HEK293 (cell line): ENCODE results near the gene ENGASE.

ENCODE experiments used
- EGR2 ChIP-seq: fragments of 450-650 bp; formaldehyde crosslinking; IDR thresholded peaks from 2 replicates; pipeline ENCODE4 v1.5.1; 2016; ENCODE audit warnings: low read depth, missing biosample characterization, missing genetic modification characterization
- MYNN ChIP-seq: fragments of 450-650 bp; formaldehyde crosslinking; IDR thresholded peaks from 2 replicates; pipeline ENCODE4 v1.5.1; 2016; ENCODE audit warnings: missing biosample characterization, missing genetic modification characterization, borderline replicate concordance
- RBAK ChIP-seq: fragments of 450-650 bp; formaldehyde crosslinking; IDR thresholded peaks from 2 replicates; pipeline ENCODE4 v1.5.1; 2016; ENCODE audit warnings: missing biosample characterization, missing genetic modification characterization
- REPIN1 ChIP-seq: fragments of 450-650 bp; formaldehyde crosslinking; IDR thresholded peaks from 2 replicates; pipeline ENCODE4 v1.5.1; 2017; ENCODE audit warnings: missing biosample characterization, missing genetic modification characterization, low read depth
- SP2 ChIP-seq: fragments of 450-650 bp; formaldehyde crosslinking; IDR thresholded peaks from 2 replicates; pipeline ENCODE4 v1.5.1; 2016; ENCODE audit warnings: missing biosample characterization, missing genetic modification characterization
- ZBTB17 ChIP-seq: fragments of 450-650 bp; formaldehyde crosslinking; IDR thresholded peaks from 2 replicates; pipeline ENCODE4 v1.5.1; 2016; ENCODE audit warnings: missing biosample characterization, missing genetic modification characterization
- ZFHX2 ChIP-seq: fragments of 450-650 bp; formaldehyde crosslinking; conservative IDR thresholded peaks from 2 replicates; pipeline ENCODE4 v1.5.1; 2016; ENCODE audit warnings: missing biosample characterization, missing genetic modification characterization
- ZNF146 ChIP-seq: fragments of 450-650 bp; formaldehyde crosslinking; IDR thresholded peaks from 2 replicates; pipeline ENCODE4 v1.5.1; 2016; ENCODE audit warnings: missing biosample characterization, missing genetic modification characterization
- ZNF16 ChIP-seq: fragments of 450-650 bp; formaldehyde crosslinking; IDR thresholded peaks from 2 replicates; pipeline ENCODE4 v1.5.1; 2016; ENCODE audit warnings: low read depth, missing biosample characterization, missing genetic modification characterization
- ZNF394 ChIP-seq: fragments of 450-650 bp; formaldehyde crosslinking; IDR thresholded peaks from 2 replicates; pipeline ENCODE4 v1.5.1; 2016; ENCODE audit warnings: missing biosample characterization, missing genetic modification characterization, mild to moderate bottlenecking, moderate library complexity, borderline replicate concordance
- ZNF426 ChIP-seq: fragments of 450-650 bp; formaldehyde crosslinking; IDR thresholded peaks from 2 replicates; pipeline ENCODE4 v1.5.1; 2017; ENCODE audit warnings: missing biosample characterization, missing genetic modification characterization, mild to moderate bottlenecking, inconsistent platforms, moderate library complexity
- ZNF473 ChIP-seq: fragments of 450-650 bp; formaldehyde crosslinking; IDR thresholded peaks from 2 replicates; pipeline ENCODE4 v1.5.1; 2017; ENCODE audit warnings: missing biosample characterization, missing genetic modification characterization
- ZNF549 ChIP-seq: fragments of 450-650 bp; IDR thresholded peaks from 2 replicates; pipeline ENCODE4 v1.5.1; 2018; ENCODE audit warnings: missing biosample characterization, missing genetic modification characterization, mild to moderate bottlenecking, inconsistent platforms, moderate library complexity
- ZNF629 ChIP-seq: fragments of 450-650 bp; formaldehyde crosslinking; IDR thresholded peaks from 2 replicates; pipeline ENCODE4 v1.5.1; 2017; ENCODE audit warnings: missing biosample characterization, missing genetic modification characterization
- ZNF704 ChIP-seq: fragments of 450-650 bp; formaldehyde crosslinking; IDR thresholded peaks from 2 replicates; pipeline ENCODE4 v1.5.1; 2016; ENCODE audit warnings: missing biosample characterization, missing genetic modification characterization
- ZNF76 ChIP-seq: fragments of 450-650 bp; formaldehyde crosslinking; IDR thresholded peaks from 2 replicates; pipeline ENCODE4; 2016; ENCODE audit warnings: low read depth, missing biosample characterization, missing genetic modification characterization, borderline replicate concordance
- ZSCAN16 ChIP-seq: fragments of 450-650 bp; formaldehyde crosslinking; IDR thresholded peaks from 2 replicates; pipeline ENCODE4 v1.5.1; 2016; ENCODE audit warnings: missing biosample characterization, missing genetic modification characterization
- TF ChIP-seq, protein P1 (sequence below): fragments of 450-650 bp; formaldehyde crosslinking; IDR thresholded peaks from 2 replicates; pipeline ENCODE4 v1.5.1; 2016; ENCODE audit warnings: missing biosample characterization, missing genetic modification characterization, borderline replicate concordance
- TF ChIP-seq, protein P2 (sequence below): fragments of 450-650 bp; formaldehyde crosslinking; IDR thresholded peaks from 2 replicates; pipeline ENCODE4 v1.5.1; 2016; ENCODE audit warnings: missing biosample characterization, missing genetic modification characterization
- TF ChIP-seq, protein P3 (sequence below): fragments of 450-650 bp; formaldehyde crosslinking; IDR thresholded peaks from 2 replicates; pipeline ENCODE4 v1.5.1; 2016; ENCODE audit warnings: missing biosample characterization, missing genetic modification characterization

ENGASE gene

DNA sequence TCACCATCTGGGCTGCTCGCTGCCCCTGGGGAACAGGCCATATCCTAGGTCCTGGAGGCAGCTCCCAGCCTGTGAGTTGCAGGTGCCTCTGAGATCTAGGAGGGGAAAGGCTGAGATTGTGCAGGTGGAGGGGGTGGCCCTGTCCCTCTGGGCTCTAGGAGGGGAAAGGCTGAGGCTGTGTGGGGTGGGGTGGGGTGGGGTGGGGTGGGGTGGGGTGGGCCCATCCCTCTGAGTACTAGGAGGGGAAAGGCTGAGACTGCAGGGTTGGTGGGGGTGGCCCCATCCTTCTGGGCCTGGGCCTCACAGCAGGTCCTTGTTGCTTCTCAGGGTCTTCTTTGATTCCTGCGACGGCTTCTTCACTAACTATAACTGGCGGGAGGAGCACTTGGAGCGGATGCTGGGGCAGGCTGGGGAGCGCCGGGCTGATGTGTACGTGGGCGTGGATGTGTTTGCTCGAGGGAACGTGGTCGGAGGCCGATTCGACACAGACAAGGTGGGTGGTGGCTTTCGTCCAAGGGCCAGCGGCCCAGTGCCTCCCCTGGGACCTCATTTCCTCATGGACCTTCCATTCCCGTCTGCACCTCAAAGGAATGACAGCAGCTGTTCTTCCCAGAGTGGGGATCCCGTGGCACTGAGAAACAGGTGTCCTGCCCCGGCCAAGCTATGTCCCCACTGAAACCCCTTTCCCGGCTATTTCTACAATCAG is 7.1 kb downstream of the ENGASE start (continued):
- no peak for TF ChIP-seq REPIN1 (tag by site-specific recombination)
- TF ChIP-seq, protein P1, sequence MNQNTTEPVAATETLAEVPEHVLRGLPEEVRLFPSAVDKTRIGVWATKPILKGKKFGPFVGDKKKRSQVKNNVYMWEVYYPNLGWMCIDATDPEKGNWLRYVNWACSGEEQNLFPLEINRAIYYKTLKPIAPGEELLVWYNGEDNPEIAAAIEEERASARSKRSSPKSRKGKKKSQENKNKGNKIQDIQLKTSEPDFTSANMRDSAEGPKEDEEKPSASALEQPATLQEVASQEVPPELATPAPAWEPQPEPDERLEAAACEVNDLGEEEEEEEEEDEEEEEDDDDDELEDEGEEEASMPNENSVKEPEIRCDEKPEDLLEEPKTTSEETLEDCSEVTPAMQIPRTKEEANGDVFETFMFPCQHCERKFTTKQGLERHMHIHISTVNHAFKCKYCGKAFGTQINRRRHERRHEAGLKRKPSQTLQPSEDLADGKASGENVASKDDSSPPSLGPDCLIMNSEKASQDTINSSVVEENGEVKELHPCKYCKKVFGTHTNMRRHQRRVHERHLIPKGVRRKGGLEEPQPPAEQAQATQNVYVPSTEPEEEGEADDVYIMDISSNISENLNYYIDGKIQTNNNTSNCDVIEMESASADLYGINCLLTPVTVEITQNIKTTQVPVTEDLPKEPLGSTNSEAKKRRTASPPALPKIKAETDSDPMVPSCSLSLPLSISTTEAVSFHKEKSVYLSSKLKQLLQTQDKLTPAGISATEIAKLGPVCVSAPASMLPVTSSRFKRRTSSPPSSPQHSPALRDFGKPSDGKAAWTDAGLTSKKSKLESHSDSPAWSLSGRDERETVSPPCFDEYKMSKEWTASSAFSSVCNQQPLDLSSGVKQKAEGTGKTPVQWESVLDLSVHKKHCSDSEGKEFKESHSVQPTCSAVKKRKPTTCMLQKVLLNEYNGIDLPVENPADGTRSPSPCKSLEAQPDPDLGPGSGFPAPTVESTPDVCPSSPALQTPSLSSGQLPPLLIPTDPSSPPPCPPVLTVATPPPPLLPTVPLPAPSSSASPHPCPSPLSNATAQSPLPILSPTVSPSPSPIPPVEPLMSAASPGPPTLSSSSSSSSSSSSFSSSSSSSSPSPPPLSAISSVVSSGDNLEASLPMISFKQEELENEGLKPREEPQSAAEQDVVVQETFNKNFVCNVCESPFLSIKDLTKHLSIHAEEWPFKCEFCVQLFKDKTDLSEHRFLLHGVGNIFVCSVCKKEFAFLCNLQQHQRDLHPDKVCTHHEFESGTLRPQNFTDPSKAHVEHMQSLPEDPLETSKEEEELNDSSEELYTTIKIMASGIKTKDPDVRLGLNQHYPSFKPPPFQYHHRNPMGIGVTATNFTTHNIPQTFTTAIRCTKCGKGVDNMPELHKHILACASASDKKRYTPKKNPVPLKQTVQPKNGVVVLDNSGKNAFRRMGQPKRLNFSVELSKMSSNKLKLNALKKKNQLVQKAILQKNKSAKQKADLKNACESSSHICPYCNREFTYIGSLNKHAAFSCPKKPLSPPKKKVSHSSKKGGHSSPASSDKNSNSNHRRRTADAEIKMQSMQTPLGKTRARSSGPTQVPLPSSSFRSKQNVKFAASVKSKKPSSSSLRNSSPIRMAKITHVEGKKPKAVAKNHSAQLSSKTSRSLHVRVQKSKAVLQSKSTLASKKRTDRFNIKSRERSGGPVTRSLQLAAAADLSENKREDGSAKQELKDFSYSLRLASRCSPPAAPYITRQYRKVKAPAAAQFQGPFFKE (tag by site-specific recombination): no peak
- no peak for TF ChIP-seq ZNF426
- no peak for TF ChIP-seq ZSCAN16 (tag by site-specific recombination)
- no peak for TF ChIP-seq ZNF16 (tag by site-specific recombination)
- peak; percentile 73 for TF ChIP-seq ZFHX2
- TF ChIP-seq ZNF76 (tag by site-specific recombination): no peak
- TF ChIP-seq ZBTB17 (tag by site-specific recombination): no peak
- no peak for TF ChIP-seq ZNF473 (tag by site-specific recombination)
- no peak for TF ChIP-seq RBAK (tag by site-specific recombination)
- no peak for TF ChIP-seq ZNF629 (tag by site-specific recombination)
- no peak for TF ChIP-seq MYNN (tag by site-specific recombination)
- TF ChIP-seq ZNF394 (tag by site-specific recombination): no peak
- no peak for TF ChIP-seq ZNF704 (tag by site-specific recombination)
- no peak for TF ChIP-seq SP2 (tag by site-specific recombination)
- peak; percentile 82 for TF ChIP-seq EGR2 (tag by site-specific recombination)
- TF ChIP-seq ZNF549 (tag by site-specific recombination): no peak
- TF ChIP-seq, protein P2, sequence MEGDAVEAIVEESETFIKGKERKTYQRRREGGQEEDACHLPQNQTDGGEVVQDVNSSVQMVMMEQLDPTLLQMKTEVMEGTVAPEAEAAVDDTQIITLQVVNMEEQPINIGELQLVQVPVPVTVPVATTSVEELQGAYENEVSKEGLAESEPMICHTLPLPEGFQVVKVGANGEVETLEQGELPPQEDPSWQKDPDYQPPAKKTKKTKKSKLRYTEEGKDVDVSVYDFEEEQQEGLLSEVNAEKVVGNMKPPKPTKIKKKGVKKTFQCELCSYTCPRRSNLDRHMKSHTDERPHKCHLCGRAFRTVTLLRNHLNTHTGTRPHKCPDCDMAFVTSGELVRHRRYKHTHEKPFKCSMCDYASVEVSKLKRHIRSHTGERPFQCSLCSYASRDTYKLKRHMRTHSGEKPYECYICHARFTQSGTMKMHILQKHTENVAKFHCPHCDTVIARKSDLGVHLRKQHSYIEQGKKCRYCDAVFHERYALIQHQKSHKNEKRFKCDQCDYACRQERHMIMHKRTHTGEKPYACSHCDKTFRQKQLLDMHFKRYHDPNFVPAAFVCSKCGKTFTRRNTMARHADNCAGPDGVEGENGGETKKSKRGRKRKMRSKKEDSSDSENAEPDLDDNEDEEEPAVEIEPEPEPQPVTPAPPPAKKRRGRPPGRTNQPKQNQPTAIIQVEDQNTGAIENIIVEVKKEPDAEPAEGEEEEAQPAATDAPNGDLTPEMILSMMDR (tag by site-specific recombination): no peak
- no peak for TF ChIP-seq ZNF146 (tag by site-specific recombination)
- TF ChIP-seq, protein P3, sequence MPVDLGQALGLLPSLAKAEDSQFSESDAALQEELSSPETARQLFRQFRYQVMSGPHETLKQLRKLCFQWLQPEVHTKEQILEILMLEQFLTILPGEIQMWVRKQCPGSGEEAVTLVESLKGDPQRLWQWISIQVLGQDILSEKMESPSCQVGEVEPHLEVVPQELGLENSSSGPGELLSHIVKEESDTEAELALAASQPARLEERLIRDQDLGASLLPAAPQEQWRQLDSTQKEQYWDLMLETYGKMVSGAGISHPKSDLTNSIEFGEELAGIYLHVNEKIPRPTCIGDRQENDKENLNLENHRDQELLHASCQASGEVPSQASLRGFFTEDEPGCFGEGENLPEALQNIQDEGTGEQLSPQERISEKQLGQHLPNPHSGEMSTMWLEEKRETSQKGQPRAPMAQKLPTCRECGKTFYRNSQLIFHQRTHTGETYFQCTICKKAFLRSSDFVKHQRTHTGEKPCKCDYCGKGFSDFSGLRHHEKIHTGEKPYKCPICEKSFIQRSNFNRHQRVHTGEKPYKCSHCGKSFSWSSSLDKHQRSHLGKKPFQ: no peak
